GM19238 (cell line): ENCODE measurements around the gene C7orf57.
"Not testable (repeated sequence)": the region's sequence is repeated elsewhere in the genome, so short reads cannot be mapped to it uniquely, and the experiment has no call there.

Experiments
- DNase-seq: peaks from one replicate; pipeline ENCODE4 v3.0.0; 2011; ENCODE audit warnings: low spot score; ENCODE audit not compliant: insufficient read length

Gene C7orf57

DNA sequence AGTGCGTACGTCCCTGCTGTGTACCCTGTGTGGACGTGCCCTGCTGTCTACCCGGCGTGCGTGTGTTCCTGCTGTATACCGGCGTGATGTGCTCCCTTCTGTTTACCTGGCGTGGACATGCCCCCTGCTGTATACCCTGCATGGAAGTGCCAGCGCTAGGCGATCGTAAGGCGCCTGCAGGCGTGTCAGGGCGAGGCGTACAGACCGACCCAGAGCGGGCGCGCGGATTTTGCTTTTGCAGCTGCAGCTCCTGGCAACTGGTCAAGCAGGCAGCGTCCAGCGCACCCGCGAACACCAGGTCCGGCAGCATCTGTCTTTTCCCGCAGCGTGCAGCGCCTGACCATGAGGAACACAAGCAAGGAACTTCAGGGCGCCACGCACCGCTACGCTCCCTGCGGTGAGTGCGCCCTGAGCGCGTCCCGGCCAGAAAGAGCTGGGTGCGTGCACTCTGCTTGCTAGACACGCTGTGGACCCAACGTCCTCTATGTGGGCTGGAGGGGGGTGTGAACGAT lies 680 bp downstream of the C7orf57 start:
- no peak for DNase-seq

DNA sequence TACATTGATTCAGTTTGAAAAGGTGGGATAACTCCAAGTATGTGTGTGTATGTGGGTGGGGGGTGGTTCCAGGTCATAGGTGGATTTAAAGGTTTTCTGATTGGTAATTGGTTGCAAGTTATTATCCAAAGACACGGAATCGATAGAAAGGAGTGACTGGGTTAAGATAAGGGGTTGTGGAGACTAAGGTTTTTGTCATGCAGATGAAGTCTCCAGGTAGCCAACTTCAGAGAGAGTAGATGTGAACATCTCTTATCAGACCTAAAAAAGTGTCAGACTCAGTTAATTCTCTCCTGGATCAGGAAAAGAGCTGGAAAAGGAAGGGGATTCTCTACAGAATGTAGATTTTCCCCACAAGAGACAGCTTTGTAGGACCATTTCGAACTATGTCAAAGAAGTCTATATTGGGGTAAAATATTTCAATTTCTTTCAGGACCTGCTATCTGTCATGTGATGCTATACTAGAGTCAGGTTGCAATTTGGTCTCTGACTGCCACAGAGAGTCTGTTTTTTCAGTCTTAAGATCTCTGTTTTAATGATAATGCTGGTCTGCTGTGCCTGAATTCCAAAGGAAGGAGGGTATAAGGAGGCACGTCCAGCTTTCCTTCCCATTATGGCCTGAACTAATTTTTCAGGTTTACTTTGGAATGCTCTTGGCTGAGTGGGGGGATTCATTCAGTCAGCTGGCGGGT lies 3.6 kb downstream of the C7orf57 start:
- DNase-seq, result no peak

DNA sequence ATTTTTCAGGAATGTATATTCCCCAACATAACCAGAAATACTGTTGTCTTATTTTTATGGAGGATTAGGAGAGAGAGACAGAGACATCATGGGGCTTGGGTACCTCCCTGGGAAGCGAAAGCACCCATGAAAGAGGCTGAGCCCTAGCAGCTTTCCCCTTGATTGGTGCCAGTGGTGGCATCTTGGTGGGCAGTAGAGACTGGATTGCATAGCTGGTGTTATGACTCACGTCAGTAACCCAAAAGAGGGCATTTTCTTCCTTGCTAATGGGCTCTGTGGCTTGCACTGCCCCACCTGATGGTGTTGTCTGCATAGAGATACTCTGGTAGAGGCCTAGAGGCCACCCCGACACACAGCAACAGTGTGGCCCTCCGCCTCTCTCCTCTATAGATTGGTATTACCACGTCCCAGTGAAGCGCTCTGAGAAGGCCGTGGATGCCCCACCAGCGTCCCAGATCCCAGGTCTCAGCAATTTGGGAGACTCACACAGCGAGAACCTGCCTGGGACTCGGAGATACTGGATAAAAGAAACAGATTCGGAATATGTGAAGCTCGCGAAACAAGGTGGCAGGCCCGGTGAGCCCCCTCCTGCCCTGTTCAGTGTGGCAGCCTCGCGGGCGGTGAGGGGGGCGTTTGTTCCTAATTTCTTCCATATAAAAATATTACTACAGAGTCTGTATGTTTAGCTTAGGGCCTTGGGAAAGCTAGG lies 5.8 kb downstream of the C7orf57 start:
- no peak for DNase-seq

DNA sequence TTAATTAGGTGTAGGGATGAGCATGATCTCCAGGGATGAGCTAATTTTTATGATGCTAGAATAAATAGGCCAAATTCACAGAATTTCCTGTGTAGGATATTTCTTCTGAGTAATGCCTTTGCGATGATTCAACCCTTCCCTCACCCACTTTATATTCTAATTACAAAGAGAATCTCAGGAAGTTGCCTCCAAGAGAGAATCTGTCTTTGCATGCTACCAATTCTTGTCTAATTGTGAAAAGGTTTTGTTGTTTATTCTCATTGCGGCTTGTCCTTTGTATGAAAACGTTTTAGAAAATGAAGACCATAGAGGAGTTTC lies 6.3 kb downstream of the C7orf57 start:
- DNase-seq, result no peak

DNA sequence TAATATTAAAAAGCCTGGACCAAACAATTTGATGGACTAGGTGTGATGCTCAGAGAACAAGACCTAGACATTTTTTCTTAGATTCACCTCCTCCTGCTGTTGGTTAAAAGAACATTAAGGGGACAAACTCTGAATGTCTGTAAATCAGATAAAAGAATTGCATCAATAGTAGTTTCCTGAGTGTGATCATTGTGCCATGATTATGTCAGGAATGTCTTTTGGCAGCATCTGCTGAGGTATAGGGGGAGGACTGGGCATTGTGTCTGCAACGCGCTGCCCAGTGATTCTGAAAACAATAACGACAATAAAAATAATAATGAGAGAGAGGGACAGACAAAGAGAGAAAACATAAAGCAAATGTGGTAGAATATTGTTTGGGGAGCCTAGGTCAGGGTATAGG lies 6.9 kb downstream of the C7orf57 start:
- no peak for DNase-seq

DNA sequence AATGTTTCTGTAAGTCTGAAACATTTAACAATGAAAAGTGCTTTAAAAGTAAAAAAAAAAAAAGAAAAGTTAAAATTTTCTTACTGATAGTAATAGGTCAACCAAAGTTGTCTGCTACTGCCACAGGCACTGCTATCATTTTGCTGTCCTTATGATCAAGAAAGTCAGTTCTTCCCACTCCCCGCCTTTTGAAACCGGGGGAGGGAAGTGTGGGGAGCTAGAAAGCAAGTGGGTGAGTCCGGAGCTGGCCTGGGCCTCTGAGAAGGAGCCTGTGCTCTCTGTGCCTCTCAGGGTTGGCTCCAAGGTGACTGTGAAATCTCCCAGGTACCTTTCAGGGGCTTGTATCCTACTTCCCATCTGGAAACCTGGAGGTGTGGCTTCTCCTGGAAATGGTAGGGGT lies 7.3 kb downstream of the C7orf57 start:
- no peak for DNase-seq

DNA sequence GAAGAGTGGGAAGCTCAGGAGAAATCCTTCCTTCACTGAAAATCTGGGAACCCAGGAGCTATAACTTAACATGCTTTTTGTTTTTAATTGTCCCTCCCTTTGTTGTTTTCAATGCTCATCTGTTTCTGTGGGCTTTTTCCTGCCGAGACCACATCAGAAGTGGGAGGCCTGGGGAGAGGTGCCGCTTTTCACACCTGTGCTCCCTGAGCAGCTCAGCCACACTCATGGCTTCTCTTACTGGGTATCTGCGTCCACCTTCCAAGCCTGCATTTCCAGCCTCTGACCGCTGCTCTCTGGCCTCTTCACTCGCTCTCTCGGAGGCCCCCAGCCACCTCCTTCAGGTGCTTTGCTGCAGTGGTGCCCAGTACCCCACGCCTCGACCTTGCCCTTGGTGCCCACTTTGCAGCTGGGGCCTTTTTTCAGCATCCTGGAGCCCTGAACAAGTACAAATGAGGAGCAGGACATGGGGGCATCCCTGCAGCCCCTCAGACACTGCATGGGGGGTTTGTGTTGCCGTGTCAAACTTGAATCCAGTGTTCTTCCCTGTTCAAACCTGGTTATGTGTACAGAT lies 9.9 kb downstream of the C7orf57 start:
- no peak for DNase-seq

DNA sequence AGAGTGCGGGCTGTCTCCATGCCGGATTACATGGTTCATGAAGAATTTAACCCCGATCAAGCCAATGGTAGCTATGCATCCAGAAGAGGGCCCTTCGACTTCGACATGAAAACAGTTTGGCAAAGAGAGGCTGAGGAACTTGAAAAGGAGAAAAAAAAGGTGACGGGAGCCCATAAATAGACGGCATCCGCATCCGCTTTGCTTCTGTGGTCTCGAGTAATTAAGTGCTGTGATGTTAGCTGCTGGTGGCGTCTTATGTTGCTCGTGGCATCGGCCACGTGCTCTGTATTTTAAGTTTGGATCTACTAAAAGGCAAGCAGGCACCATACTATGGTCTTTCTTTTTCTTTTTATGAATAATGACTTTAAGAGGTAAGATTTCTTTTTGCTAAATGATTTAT lies 11.1 kb downstream of the C7orf57 start:
- no peak for DNase-seq

DNA sequence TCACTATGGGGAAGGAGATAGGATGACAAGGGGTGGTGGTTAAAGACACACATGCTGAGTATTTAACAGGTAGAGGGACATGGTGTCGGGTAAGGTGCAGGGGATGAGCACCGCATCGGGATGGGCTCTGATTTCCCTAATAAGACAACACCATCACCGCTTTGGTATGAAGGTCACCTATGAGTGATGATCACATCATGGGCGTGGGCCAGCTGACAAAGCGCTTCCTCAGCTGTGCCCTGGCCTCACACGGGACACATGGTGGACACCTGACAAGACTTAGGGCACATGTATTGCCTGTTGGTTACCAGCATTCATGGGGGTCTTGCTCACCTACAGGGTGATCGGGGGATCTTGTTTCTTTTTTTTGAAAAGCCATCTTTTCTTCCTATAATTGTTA lies 12.8 kb downstream of the C7orf57 start:
- no peak for DNase-seq

DNA sequence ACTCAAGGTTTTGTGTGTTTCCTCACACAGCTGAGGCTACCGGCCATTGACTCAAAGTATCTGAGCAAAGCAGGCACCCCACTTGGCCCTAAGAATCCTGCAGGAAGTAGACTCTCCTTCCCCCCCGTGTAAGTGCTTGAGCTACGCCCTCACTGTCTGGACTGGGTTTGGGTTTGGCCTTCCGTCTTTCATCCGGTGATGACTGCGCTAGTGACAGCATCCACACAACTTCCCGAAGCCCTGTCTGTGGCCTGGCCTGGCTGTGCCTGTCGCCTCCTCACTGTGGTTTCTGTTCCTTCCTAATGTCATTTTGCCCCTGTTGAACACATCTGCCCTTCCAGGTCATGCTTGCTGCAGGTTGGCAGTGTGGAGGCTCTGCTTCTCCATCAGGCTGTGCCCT lies 14.5 kb downstream of the C7orf57 start:
- no peak for DNase-seq

DNA sequence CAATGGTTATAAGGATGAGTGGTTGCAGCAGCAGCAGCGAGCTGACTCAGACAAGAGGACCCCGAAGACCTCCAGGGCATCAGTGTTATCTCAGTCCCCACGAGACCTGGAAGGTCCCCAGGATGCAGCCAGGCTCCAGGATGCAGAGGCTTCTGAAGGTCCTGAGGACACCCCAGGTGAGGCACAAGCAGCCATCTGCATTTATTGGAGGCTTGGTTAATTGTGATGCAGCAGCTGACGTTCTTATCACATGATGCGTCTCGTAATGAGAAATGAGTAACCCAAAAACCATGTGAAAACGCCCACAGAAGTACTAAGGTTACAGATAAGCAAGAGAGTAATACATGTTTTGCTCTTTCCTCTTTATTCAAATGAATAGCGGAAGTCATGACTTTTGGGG lies 17.4 kb downstream of the C7orf57 start:
- DNase-seq, result no peak

DNA sequence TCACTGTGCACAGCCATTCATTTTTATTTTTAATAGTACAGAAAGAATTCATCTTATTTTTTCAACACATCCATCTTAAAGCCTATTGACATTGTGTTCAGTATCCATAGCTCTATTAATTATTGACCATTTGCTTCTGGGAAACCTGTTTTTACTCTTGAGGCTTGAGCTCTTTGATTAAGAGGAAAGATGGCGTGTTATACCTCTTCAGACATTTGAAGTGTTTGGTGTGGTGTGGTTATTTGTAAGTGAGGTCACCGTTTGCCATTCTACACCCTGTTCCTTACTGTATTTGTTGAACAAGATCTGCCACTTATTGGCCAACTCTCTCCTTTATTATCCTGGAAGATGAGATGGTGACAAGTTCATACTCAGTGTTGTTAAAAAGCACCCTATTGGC lies 18.4 kb downstream of the C7orf57 start:
- DNase-seq, result no peak

DNA sequence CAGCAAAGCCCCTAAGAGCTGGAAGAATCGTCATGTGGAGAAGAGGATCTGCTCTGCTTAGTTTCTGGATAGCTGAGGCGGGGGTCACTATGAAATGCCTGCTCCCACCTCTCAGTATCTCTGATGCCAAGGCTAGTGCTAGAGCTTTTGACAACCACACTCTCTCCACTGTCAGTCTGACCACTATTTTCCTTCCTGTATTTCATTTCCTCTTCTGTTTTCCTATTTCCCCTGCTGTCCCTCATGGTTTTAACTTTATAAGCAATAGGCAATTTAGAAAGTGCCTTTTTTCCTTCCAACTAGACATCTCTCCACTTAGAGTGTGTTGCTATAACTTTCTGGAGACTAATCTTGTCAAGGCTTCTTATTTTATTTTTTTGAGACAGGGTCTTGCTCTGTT lies 23.6 kb downstream of the C7orf57 start:
- DNase-seq, result no peak

DNA sequence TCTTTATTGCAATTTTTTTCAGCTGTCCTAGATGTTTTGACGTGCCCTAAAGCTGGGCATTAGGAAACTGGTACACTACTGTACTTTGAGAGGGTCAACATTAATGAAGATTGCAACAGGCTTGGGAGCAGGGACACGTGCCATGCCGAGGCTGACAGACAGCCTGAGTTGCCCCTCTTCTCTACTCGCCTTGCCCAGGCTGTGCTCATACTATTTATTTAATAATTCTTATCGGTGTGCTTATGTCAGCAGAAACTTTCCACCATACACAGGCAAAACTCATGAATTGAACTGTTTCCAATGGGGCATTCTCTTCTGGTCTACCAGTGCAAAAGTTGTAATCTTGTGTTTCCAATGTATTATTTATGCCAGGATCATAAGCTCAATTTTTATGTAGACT lies 24.4 kb downstream of the C7orf57 start:
- DNase-seq, result no peak

DNA sequence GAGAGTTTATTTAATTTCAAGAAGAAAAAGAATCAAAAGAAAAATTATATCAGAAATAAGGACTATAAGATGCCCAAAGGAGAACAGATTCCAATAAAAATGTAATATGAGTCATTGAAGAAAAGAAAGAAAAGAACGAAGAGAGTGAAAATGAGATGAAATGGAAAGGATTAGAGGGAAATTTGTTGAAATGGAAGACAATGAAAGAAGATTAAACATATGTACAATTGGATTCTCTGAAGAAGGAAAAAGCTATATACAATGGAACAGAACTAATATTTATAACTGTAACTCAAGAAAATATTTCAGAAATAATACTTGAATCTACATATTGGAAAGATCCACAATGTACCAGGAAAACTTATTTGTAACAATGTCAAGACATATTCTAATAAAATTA lies 28.6 kb downstream of the C7orf57 start:
- no peak for DNase-seq

DNA sequence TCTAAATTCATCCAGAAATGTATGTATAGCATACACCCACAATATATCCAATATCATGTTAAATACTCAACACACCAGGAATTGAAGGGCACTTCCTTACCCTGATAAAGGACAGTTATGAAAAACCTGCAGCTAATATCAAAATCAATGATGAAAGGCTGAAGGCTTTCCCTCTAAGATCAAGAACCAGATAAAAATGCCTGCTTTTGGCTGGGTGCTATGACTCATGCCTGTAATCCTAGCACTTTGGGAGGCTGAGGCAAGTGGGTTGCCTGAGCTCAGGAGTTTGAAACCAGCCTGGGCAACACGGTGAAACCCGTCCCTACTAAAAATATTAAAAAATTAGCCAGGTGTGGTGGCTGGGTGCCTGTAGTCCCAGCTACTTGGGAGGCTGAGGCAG lies 32.1 kb downstream of the C7orf57 start:
- DNase-seq, result no peak

DNA sequence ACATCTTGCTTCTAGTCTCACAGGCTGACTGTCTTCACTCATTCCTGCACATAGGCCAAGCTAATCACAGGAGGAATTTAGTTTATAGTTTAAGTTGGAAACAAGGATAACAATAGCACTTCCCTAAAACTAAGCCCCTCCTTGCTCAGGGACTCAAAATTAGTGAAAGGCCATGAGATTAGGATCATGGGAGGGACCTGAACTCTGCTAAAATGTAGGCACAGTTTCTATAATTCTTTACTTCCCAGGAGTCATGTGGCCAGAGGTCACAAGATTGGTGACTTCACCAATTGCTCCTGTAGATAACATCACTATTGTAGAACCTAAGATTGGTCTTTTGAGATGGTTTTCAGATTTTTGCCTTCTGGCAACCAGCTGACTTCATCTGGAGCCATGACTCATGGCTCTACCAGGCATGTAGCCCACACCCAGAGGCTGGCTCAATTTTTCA lies 38.9 kb downstream of the C7orf57 start:
- DNase-seq, result no peak

DNA sequence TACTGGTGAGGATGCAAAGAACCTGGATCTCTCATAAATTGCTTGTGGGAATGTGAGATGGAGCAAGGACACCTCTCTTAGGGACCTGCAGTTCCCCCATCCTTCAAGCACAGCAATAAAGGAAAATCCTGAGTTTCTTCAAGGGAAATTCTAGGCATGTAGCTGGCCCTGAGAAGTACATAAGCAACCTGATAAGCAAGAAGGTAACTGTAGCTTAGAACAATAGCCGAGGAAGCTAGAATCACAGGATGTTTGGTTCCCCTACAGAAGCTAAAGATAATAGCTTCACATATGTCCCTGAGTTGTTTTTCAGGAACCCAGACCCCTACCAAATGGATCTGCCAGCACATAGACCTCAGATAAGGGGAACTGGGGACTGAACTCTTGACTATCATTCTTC lies 42.1 kb downstream of the C7orf57 start:
- no peak for DNase-seq

DNA sequence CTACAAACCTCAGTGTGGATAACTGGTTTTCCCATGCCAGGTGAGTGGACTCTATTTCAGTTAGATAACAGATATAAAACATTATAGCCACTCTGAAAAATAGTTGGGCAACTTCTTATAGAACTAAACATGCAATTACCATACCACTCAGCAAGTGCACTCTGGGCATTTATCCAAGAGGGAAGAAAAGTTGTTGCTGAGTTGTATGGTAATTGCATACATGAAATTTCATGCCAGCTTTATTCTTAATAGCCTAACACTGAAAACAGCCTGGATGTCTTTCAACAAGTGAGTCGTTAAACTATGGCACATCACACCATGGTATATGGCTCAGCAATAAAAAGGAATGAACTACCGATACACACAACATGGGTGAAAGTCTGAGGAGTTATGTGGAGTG lies 43.1 kb downstream of the C7orf57 start:
- no peak for DNase-seq

DNA sequence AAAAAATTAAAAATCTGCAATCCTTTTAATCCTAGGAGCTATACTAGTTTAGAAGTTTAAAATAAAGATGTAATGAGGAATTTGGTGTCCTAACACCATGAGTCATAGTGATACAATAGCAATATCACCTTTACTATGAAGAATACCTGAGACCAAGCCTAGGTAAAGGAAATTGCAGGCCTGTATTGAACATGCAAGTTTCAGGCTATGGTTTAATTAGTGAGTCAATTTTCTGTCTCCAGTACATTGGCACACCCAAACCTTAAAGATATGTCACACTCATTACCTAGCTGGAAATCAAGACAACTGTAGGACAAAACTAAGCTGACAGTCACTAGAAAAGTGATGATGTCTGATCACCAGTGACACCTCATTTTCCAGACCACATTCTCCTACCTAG lies 47.0 kb downstream of the C7orf57 start:
- not testable (repeated sequence) for DNase-seq

DNA sequence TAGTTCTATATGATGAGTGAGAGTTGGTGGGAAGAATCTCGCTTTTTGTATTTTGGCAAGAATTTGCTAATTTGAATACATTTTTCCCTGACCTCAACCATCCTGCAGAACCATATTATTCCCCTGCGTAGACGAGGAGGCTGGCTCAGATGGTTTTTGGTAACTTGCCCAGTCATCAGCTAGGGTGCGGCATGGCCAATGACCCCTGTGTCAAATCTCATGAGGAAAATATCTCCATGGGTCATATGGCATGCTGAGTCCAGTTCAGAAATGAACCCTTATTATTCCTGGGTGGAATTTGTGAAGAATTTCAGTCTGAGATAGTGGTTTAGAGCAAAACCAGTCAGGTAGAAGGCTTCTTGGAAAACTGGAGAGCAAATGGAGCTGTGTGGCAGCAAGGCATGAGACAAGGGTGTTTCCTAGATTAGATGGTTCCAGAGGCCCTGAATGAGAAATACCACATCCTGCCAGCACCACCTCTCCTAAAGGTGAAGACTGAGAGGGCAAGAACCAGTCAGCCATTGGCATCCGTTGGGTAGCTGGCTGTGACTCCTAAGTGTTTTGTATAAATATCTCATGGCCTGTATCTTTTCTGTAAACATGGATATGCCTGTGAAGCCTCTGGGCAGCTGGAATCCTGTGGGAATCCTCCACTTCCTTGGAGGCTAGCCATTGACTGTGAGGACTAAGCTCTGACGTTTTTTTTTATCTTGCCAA lies 47.9 kb downstream of the C7orf57 start:
- no peak for DNase-seq

DNA sequence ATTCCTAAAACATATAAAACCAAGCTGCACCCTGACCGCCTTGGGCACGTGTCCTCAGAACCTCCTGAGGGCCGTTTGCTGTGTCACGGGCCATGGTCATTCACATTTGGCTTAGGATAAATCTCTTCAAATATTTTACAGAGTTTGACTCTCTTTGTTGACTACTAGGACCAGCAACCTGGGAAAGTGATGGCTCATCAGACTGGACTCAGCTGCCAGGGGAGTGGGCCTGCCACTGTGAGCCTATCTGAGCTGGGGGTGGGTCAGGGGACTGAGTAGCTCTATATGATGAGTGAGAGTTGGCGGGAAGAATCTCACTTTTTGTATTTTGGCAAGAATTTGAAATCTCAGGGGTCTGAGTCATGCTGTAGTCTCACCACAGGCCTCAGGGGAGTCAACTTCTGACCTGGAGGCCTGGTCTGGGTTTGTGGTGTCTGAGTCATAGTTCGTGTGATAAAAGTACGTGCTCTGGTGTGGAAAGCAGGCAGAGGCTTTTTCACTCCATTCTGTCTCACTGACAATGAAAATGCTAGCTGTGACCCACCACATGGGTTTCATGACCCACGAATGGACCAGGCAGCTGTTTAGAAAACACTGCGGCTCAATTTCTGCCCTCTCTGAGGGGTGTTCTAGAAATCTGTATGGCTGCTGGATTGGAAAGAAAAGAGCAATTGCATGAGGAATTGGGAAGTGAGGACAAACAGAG lies 49.5 kb downstream of the C7orf57 start:
- peak; percentile 46 for DNase-seq
